IMR-90 (cell line): ENCODE data around the gene NLGN1. TPM values are rescaled to one million over a fixed set of nuclear protein-coding genes. Genes with fewer than 3 reads are reported as not detected.

Source experiments
- ATAC-seq: fragments of 200-7000 bp; cut with Tn5 transposase; 2 replicates; pipeline ENCODE4 v1.9.1; 2020; ENCODE audit warnings: low read depth, mild to moderate bottlenecking, moderate library complexity
- BruUV-seq: library from RNA; stranded (reverse); fragments of 400-500 nt; replicated peaks from 2 replicates; lab custom pipeline; 2021; lab: Mats Ljungman, UMichigan
- CTCF ChIA-PET: fragments of 300-600 bp; formaldehyde crosslinking; extraction: SDS; loops from one replicate; lab custom pipeline; 2021; ENCODE audit warnings: antibody characterized with exemption; lab: Yijun Ruan, JAX
- POLR2A ChIA-PET: fragments of 300-600 bp; sonication (Branson Sonifier 250); formaldehyde crosslinking; loops from one replicate; lab custom pipeline; 2022; ENCODE audit warnings: antibody characterized with exemption; ENCODE audit not compliant: unreplicated experiment; lab: Charles Lee
- DNase-seq: peaks from one replicate; pipeline ENCODE4 v3.0.0; 2013
- H2AFZ ChIP-seq: replicated peaks from 2 replicates; pipeline ENCODE3; 2013; ENCODE audit warnings: low read length, mild to moderate bottlenecking; ENCODE audit not compliant: poor library complexity
- H2AK5ac ChIP-seq: 2 replicates; pipeline ENCODE4 v1.6.1; 2013; ENCODE audit warnings: low read depth, low read length, inconsistent platforms
- H2AK9ac ChIP-seq: replicated peaks from 2 replicates; pipeline ENCODE3; 2013; ENCODE audit warnings: mild to moderate bottlenecking, low read depth, low read length, moderate library complexity; ENCODE audit not compliant: poor library complexity
- H2BK120ac ChIP-seq: 2 replicates; pipeline ENCODE4 v1.6.1; 2013; ENCODE audit warnings: low read depth, low read length, inconsistent platforms
- H2BK15ac ChIP-seq: 3 replicates; pipeline ENCODE4 v1.6.1; 2013; ENCODE audit warnings: low read depth, low read length, inconsistent platforms
- H2BK20ac ChIP-seq: 2 replicates; pipeline ENCODE4 v1.6.1; 2013; ENCODE audit warnings: low read depth, mild to moderate bottlenecking, inconsistent platforms, low read length, moderate library complexity
- H2BK5ac ChIP-seq: 2 replicates; pipeline ENCODE4 v1.6.1; 2013; ENCODE audit warnings: mild to moderate bottlenecking, low read depth, low read length, inconsistent platforms; ENCODE audit not compliant: poor library complexity, severe bottlenecking
- H3K14ac ChIP-seq: replicated peaks from 2 replicates; pipeline ENCODE4 v1.6.1; 2013; ENCODE audit warnings: low read depth, low read length, inconsistent platforms
- H3K18ac ChIP-seq: 2 replicates; pipeline ENCODE4 v1.6.1; 2013; ENCODE audit warnings: low read depth, low read length, control low read depth
- H3K23ac ChIP-seq: 2 replicates; pipeline ENCODE4 v1.6.1; 2013; ENCODE audit warnings: low read depth, low read length, inconsistent platforms
- H3K27ac ChIP-seq: 2 replicates; pipeline ENCODE4 v1.5.1; 2013; ENCODE audit warnings: mild to moderate bottlenecking, control low read depth, low read length; ENCODE audit not compliant: insufficient read depth
- H3K27me3 ChIP-seq: 2 replicates; pipeline ENCODE4 v1.6.1; 2013; ENCODE audit warnings: low read length; ENCODE audit not compliant: control insufficient read depth, insufficient read depth
- H3K36me3 ChIP-seq: 2 replicates; pipeline ENCODE4 v1.6.1; 2013; ENCODE audit warnings: low read length, mixed read lengths; ENCODE audit not compliant: control insufficient read depth, insufficient read depth
- H3K4ac ChIP-seq: 2 replicates; pipeline ENCODE4 v1.6.1; 2013; ENCODE audit warnings: low read depth, low read length, inconsistent platforms
- H3K4me1 ChIP-seq: 2 replicates; pipeline ENCODE4 v1.6.1; 2013; ENCODE audit warnings: low read length, mixed read lengths; ENCODE audit not compliant: control insufficient read depth, insufficient read depth
- H3K4me2 ChIP-seq: 2 replicates; pipeline ENCODE4 v1.6.1; 2013; ENCODE audit warnings: low read depth, mild to moderate bottlenecking, control low read depth, low read length, moderate library complexity
- H3K4me3 ChIP-seq: 2 replicates; pipeline ENCODE4 v1.5.1; 2013; ENCODE audit warnings: low read depth, mild to moderate bottlenecking, control low read depth, low read length, moderate library complexity; ENCODE audit not compliant: insufficient read depth
- H3K56ac ChIP-seq: 2 replicates; pipeline ENCODE4 v1.6.1; 2013; ENCODE audit warnings: low read length, inconsistent platforms; ENCODE audit not compliant: insufficient read depth; ENCODE audit errors: extremely low read depth
- H3K79me1 ChIP-seq, 2 experiments: 2 replicates each; pipeline ENCODE4 v1.6.1; 2013; ENCODE audit warnings: low read length in 2 of 2, inconsistent platforms in 1 of 2, low read depth in 1 of 2
- H3K9ac ChIP-seq: 2 replicates; pipeline ENCODE4 v1.6.1; 2013; ENCODE audit warnings: low read depth, low read length, control low read depth
- H3K9me1 ChIP-seq: 2 replicates; pipeline ENCODE4 v1.6.1; 2013; ENCODE audit warnings: low read length, inconsistent platforms; ENCODE audit not compliant: insufficient read depth
- H3K9me3 ChIP-seq: 2 replicates; pipeline ENCODE4 v1.6.1; 2013; ENCODE audit warnings: low read length; ENCODE audit not compliant: control insufficient read depth, insufficient read depth
- H4K20me1 ChIP-seq: 2 replicates; pipeline ENCODE4 v1.6.1; 2013; ENCODE audit warnings: low read length, inconsistent platforms; ENCODE audit not compliant: insufficient read depth
- H4K5ac ChIP-seq: 2 replicates; pipeline ENCODE4 v1.6.1; 2013; ENCODE audit warnings: mild to moderate bottlenecking, low read depth, low read length, control low read depth
- H4K8ac ChIP-seq, 2 experiments: 2 replicates each; pipeline ENCODE4 v1.6.1; 2013; ENCODE audit warnings: low read depth in 2 of 2, low read length in 2 of 2, control low read depth in 1 of 2, inconsistent platforms in 1 of 2
- H4K91ac ChIP-seq: 2 replicates; pipeline ENCODE4 v1.6.1; 2013; ENCODE audit warnings: low read depth, low read length, inconsistent platforms; ENCODE audit not compliant: insufficient read depth
- CTCF ChIP-seq: conservative IDR thresholded peaks from 2 replicates; pipeline ENCODE4 v1.5.1; 2012; ENCODE audit warnings: mild to moderate bottlenecking, low read depth, low read length, improper control_type of control experiment
- ELK1 ChIP-seq: fragments of 150-350 bp; IDR thresholded peaks from 2 replicates; pipeline ENCODE4 v1.6.1; 2016; ENCODE audit warnings: low read depth, mild to moderate bottlenecking, low read length, moderate library complexity, borderline replicate concordance
- MAZ ChIP-seq: IDR thresholded peaks from 2 replicates; pipeline ENCODE4 v1.6.1; 2012; ENCODE audit warnings: low read depth, mild to moderate bottlenecking, low read length, improper control_type of control experiment, moderate library complexity, borderline replicate concordance
- RCOR1 ChIP-seq: IDR thresholded peaks from 2 replicates; pipeline ENCODE4 v1.6.1; 2012; ENCODE audit warnings: mild to moderate bottlenecking, low read length, improper control_type of control experiment; ENCODE audit not compliant: insufficient replicate concordance
- RFX5 ChIP-seq: IDR thresholded peaks from 2 replicates; pipeline ENCODE4 v1.8.0; 2012; ENCODE audit warnings: low read depth, mild to moderate bottlenecking, low read length, moderate library complexity
- USF2 ChIP-seq: fragments of 150-350 bp; IDR thresholded peaks from 2 replicates; pipeline ENCODE4 v1.6.1; 2017; ENCODE audit warnings: mild to moderate bottlenecking, antibody characterized with exemption, low read length, low read depth
- WGBS, 2 experiments: methylation state at CpG; one replicate each; pipeline versions ENCODE4 v1.1.5 to v1.1.7; 2013; ENCODE audit warnings: missing lambda C conversion rate in 2 of 2; ENCODE audit not compliant: insufficient read length in 1 of 2; ENCODE audit errors: extremely low coverage in 2 of 2; 5-methylcytosine and 5-hydroxymethylcytosine counted together
- dilution Hi-C: fragments of 300-500 bp; cut with HindIII; formaldehyde crosslinking; loops from one replicate; pipeline ENCODE4 v1.14.3; 2018; ENCODE audit warnings: low sequenced_read_pairs; ENCODE audit not compliant: unreplicated experiment
- in situ Hi-C: fragments of 300-500 bp; cut with MboI; formaldehyde crosslinking; loops from 3 replicates; pipeline ENCODE4 v1.14.3; 2019; ENCODE audit warnings: low sequenced_read_pairs, inconsistent platforms, mixed read lengths
- intact Hi-C: fragments of 100-400 bp; cut with micrococcal nuclease; formaldehyde crosslinking; loops from 2 replicates; pipeline ENCODE4 v1.10.0; 2022
- polyA plus RNA-seq, 3 experiments: library from polyadenylated mRNA; depleted of rRNA; stranded (reverse); fragments of >200 nt; gene quantifications; 2 replicates each; pipeline ENCODE4 v1.2.3, GENCODE V29; 2012; ENCODE audit warnings: low replicate concordance in 1 of 3
- total RNA-seq: library from RNA; depleted of rRNA; stranded (reverse); fragments of >200 nt; gene quantifications from 2 replicates; pipeline ENCODE4 v1.2.3, GENCODE V29; 2012

Gene NLGN1
- total and polyA plus RNA-seq, 2 of the 4 experiments (the other 2 are of a cell fraction), result 1.8 to 12.5 TPM

GRCh38 chr3:173939331-173939730 is 541.8 kb downstream of the NLGN1 start:
- H2AK9ac ChIP-seq, result no peak overlapping the region
- TF ChIP-seq USF2, result no peak
- no peak for TF ChIP-seq CTCF
- TF ChIP-seq MAZ, result no peak
- TF ChIP-seq RCOR1, result no peak
- TF ChIP-seq RFX5, result no peak
- TF ChIP-seq ELK1, result no peak
- H3K27me3 ChIP-seq, result no peaks in the 10 kb centered on the region
- no peak overlapping the region for H2BK20ac ChIP-seq
- no peak overlapping the region for H3K27ac ChIP-seq
- H2AK5ac ChIP-seq, result no peak overlapping the region
- in situ Hi-C loops (no loop called here), intact Hi-C loops (no loop called here), dilution Hi-C loops (no loop called here)
- no peak overlapping the region for H3K4ac ChIP-seq
- no peaks in the 10 kb centered on the region for H4K20me1 ChIP-seq
- no peak overlapping the region for H3K14ac ChIP-seq
- H4K5ac ChIP-seq, result no peak overlapping the region
- H2BK120ac ChIP-seq, result no peak overlapping the region
- no peak overlapping the region for H4K91ac ChIP-seq
- no peaks in the 10 kb centered on the region for H3K9me3 ChIP-seq
- H3K18ac ChIP-seq, result 0 out of 2 replicates have a peak overlapping the region, but pooled peaks have one; percentile 27
- ChIA-PET CTCF (no interaction called here), POLR2A (interaction anchor here (0.6 kb wide), 1 partner anchor 502 kb away, joined by 6 read pairs; no protein-coding TSS in a partner anchor)
- no CpG with 5 or more reads among the region's 2 CpGs for WGBS, 2 experiments
- ATAC-seq (no peak), DNase-seq (no peak)
- no peaks in the 10 kb centered on the region for H3K36me3 ChIP-seq
- peaks cover 2% of the 10 kb centered on the region for H3K4me1 ChIP-seq
- H4K8ac ChIP-seq, result no peak overlapping the region
- no peak overlapping the region for H3K56ac ChIP-seq
- BruUV-seq, result no TSS peak
- no peak overlapping the region for H3K9ac ChIP-seq
- no peaks in the 10 kb centered on the region for H3K9me1 ChIP-seq
- no peak overlapping the region for H3K23ac ChIP-seq
- no peak overlapping the region for H2AFZ ChIP-seq
- no peak overlapping the region for H3K4me2 ChIP-seq
- H2BK5ac ChIP-seq, result no peak overlapping the region
- H2BK15ac ChIP-seq, result no peak overlapping the region
- no peak overlapping the region for H3K4me3 ChIP-seq
- no peaks in the 10 kb centered on the region for H3K79me1 ChIP-seq
